NCI-H2171 (cell line): Measurements from ENCODE around the gene ZNF329.
"Not testable (repeated sequence)": the region's sequence is repeated elsewhere in the genome, so short reads cannot be mapped to it uniquely, and the experiment has no call there.

Experiments
- DNase-seq: peaks from one replicate; lab custom pipeline; 2025; lab: John Stamatoyannopoulos, UW

The ZNF329 gene

GRCh38 chr19:58150328-58150921 lies at the start of gene ZNF329:
Gene ZNF329 (minus strand): TSS chr19:58150789. CDS start chr19:58129503, 21,286 bp downstream.
- DNase-seq, result peak; percentile 81

DNA sequence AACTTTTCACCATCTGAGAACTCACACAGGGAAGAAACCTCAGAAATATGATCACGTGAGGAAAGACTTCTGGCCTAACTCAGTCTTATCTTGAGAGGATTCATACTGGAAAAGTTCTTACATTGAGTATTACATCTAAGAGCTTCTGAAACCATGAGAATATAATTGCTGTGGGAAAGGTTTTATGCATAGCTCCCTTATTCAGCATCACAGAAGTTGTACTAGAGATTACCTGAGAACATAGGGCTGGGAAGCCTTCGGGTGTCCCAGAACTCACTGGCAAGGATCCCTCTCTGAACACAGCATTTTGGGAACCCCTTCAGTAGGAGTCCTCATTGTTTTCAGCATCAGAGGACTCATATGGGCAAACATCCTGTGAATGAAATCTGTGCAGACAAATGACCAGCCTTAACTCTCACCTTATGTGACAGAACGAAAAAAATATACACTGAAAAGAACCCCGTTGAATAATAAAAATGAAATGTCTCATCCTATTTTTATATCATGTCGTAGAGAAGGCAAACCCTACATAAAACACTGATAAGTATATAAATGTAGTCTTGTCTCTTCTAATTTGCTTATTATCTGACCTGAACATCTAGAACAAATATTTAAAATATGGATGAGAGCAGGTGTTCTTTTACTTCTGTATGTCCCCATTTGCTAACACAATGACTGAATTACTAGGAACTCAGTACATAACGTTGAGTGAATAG lies 46.5 kb upstream of the ZNF329 start:
- DNase-seq, result no peak

- DNase-seq, result peak; percentile 7
Measured at GRCh38 chr19:58183817-58184215, 33.2 kb upstream of the ZNF329 start.

DNA sequence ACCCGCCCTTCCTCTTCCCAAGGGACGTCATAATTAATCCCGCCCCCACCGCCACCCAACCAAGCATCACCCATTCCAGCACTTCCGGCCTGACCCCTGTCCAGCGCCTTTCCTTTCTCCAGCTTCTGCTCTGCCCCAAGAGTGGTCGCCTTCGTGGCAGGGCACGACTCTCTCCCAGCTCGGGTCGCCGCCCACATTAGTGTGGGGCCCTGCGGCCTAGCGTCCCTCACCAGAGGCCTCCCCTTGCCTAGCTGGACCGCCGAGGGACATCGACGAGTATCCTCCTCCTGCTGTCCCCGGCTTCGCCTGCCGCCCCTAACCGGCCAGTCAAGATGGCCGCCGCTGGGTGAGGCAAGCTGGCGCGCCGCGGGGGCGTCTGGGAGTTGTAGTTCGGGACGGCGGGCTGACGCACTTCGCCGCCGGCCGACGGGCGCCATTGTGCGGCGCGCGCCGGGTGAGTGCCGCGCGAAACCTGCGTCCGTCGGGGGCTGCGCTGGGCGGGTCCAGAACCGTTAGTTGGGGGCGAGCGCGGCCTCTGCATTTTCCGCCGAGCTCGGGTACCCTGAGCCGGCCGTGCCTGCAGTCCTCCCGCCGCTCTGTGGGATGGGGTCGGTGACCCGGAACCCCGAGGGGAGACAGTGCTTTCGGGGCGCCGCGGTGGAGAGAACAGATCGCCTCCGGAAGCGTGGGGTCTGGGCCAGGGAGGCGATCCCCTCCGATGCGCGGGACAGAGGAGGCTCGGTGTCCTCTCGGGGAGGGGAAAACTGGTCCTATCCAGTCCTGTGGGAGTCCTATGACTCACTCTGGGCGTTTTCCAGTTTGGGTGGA lies 32.6 kb upstream of the ZNF329 start, which contains the start of gene ZNF274:
Gene ZNF274, plus strand, starts transcription at position 73 of the 828 bp plus-strand sequence. CDS start 905 bp downstream, outside the sequence.
- DNase-seq, result peak; percentile 92

DNA sequence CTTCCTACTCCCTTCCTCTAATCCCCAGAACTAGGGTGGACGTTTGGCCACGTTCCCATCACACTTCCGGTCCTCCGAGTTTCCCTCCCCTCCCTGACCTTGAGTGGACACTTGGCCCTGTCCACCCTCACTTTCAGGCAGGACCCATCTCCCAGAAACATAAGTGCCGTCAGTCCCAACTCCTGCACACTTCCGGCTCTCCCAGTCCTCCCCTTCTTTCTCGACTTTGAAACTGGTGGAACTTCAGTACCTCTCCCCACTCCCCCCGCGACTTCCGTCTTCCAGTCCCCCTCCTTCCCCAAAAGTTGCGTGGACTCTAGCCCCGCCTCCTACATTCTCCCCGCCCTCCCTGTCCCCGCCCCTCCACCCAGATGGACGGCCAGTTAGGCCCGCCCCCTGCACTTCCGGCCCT lies 32.0 kb upstream of the ZNF329 start:
- DNase-seq, result peak; percentile 81

DNA sequence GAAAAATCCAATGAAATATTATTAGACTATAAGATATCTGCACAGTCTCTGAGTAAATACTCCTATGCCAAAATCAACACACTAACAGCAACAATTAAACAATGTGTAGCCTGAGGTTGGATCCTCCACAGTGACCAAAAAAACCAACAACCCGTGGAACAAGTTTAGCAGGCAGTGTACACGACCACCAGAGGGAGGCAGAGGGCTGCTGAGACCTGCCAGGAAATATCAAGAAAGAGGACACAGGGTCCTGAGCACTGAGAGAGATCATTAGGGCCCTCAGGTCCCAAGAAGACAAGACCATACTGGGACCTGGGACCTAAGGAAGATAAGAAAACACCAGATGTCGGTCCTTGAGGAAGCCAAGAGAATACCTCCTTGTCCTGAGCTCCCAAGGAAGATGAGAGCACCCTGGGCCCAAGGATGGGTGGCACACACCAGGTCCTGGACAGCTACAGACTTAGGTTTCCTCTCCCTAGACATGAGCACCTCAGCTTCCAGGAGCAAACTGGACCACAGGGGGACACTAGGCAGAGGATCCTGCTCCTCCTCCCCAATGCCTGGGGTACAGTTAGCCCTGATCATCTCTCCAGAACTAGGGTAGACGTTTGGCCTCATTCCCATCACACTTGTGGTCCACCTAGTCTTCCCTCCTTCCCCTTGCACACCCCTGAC lies 31.4 kb upstream of the ZNF329 start:
- peak; percentile 13 for DNase-seq

GRCh38 chr19:58170860-58171259 lies 20.3 kb upstream of the ZNF329 start:
- no peak for DNase-seq

DNA sequence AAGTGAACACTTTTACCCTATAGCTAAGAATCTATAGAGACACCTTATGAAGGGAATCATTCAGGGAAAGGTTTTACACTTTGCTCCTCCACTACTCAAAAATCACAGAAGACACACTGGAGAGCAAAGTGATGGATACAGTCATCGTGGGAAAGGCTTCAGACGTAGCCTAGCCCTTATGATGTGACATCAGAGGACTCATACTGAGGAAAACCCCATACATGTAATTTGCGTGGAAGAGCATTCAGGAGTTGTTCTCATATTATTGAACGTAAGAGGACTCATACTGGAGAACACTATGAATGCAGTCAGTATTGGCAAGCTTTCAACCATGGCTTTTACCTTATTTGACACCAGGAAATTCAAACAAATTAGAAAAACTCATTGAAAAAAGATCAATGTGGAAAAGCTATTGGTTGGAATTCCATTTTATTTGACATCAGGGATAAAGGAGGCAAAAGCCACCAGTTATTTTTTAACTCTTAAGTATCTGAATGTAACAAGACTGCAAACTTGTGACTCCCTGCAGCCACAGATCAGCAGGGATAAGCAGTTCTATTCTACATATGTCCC lies 16.2 kb upstream of the ZNF329 start:
- DNase-seq, result no peak

- no peak for DNase-seq
Measured at GRCh38 chr19:58166268-58166667, 15.7 kb upstream of the ZNF329 start.

GRCh38 chr19:58157045-58157728 lies 6.6 kb upstream of the ZNF329 start:
- no peak for DNase-seq

GRCh38 chr19:58154679-58155648 lies 4.4 kb upstream of the ZNF329 start:
- peak; percentile 88 for DNase-seq

DNA sequence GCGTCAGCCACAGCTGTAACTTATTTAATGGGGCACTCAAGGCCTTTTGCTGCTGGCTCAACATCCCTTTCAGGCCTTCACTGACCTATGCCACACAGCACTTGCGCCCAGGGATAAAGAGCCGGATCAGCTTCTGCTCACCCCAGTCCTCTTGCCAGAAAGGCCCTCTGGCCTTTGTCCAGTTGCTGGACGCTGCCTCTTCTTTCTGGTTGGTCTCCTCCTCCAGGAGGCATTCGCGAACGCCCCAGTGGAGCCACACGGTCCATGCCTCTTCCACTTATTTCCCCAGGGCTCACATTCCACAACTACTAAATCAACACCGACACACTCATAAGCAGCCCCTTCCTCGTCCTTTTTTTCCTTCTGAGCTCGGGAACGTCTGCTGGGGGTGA lies 3.7 kb upstream of the ZNF329 start:
- DNase-seq, result no peak

GRCh38 chr19:58153386-58153785 lies 2.8 kb upstream of the ZNF329 start:
- no peak for DNase-seq

DNA sequence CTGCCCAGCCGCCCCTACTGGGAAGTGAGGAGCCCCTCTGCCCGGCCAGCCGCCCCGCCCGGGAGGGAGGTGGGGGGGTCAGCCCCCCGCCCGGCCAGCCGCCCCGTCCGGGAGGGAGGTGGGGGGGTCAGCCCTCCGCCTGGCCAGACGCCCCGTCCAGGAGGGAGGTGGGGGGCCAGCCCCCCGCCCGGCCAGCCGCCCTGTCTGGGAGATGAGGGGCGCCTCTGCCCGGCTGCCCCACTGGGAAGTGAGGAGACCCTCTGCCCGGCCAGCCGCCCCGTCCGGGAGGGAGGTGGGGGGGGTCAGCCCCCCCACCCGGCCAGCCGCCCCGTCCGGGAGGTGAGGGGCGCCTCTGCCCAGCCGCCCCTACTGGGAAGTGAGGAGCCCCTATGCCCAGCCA lies 3.1 kb downstream of the ZNF329 start:
- DNase-seq, result not testable (repeated sequence)

DNA sequence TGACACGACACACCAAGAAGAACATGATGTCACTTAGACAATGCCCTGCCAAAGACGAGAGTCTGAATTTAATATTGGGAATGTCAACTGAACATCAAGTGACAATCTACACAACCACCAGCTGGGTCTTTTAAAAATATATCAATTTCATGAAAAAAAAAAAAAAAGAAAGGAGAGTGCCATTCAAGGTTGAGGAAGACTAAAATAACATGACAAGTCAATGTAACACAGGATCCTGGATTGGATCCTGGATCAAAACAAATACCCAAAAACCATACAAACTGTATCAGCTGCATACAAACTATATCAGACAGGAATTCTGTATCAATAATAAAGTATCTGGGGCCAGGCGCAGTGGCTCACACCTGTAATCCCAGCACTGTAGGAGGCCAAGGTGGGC lies 4.7 kb downstream of the ZNF329 start:
- DNase-seq, result no peak

DNA sequence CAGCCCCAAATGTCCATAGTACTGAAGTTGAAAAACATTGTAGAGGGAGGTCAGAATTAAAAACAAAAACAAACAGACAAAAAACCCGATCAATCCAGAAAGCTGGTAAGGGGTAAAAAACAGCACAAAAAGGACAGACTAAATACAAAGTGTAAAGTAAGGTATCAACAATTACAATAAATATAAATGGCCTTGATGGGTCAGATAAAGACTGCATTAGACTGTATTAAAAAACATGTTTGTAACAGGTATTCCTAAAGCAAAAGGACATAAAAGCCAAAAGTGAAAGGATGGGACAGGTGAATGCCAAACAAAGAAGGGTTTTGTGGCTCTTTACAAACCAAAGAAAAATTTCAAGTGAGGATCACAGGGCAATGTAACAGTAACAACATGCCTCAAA lies 16.3 kb downstream of the ZNF329 start:
- no peak for DNase-seq

GRCh38 chr19:58129284-58129683 lies 21.3 kb downstream of the ZNF329 start:
- no peak for DNase-seq

- no peak for DNase-seq
Measured at GRCh38 chr19:58128041-58128685, 22.4 kb downstream of the ZNF329 start.

DNA sequence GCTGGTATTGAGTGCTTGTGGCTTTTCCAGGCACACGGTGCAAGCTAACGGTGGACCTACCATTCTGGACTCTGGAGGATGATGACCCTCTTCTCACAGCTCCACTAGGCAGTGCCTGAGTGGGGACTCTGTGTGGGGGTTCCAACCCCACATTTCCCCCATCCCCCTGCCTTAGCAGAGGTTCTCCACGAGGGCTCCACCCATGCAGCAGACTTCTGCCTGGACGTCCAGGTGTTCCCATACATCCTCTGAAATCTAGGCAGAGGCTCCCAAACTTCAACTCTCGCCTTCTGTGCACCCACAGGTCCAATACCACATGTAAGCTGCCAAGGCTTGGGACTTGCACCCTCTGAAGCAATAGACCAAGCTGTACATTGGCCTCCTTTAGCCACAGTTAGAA lies 27.2 kb downstream of the ZNF329 start:
- no peak for DNase-seq
